ENCODE results near the gene HUNK.

GRCh38 chr21:31869750-31870149, 3.1 kb upstream of the HUNK start:
- TF ChIP-seq CTCF (conservative IDR thresholded peaks at IDR 0.05) = no peak
- no peak for TF ChIP-seq EZH2 (IDR thresholded peaks at IDR 0.05; ENCODE audit: low read depth)

Measured in PC-9 (cell line).